Measurements from ENCODE around the gene KRTAP5-3.

- TF ChIP-seq REST (IDR thresholded peaks at IDR 0.05; ENCODE audit: insufficient read depth in 1 of 2, low read depth in 2 of 2, low read length in 2 of 2) (no peak), POLR2AphosphoS5 (IDR thresholded peaks at IDR 0.05; ENCODE audit: low read depth, low read length) (no peak)
Measured at GRCh38 chr11:1639666-1640065, 31.4 kb upstream of the KRTAP5-3 start.
